Glutamatergic neuron (in vitro differentiated cells): Measurements from ENCODE around the gene ZNRD2. TPM values are rescaled to one million over a fixed set of nuclear protein-coding genes. Genes with fewer than 3 reads are reported as not detected.

ENCODE experiments used
- DNase-seq: peaks from one replicate; pipeline ENCODE4 v3.0.0; 2022
- H3K27ac Mint-ChIP-seq: one replicate; pipeline ENCODE4 v1.8.0; 2020; ENCODE audit warnings: mild to moderate bottlenecking, mixed read lengths, inconsistent platforms; ENCODE audit not compliant: unreplicated experiment
- H3K27me3 Mint-ChIP-seq: one replicate; pipeline ENCODE4 v1.8.0; 2020; ENCODE audit warnings: mild to moderate bottlenecking, moderate library complexity, mixed read lengths, inconsistent platforms; ENCODE audit not compliant: unreplicated experiment
- H3K36me3 Mint-ChIP-seq: one replicate; pipeline ENCODE4 v1.8.0; 2020; ENCODE audit warnings: mild to moderate bottlenecking, mixed read lengths, inconsistent platforms; ENCODE audit not compliant: unreplicated experiment
- H3K4me1 Mint-ChIP-seq: one replicate; pipeline ENCODE4 v1.8.0; 2020; ENCODE audit warnings: mild to moderate bottlenecking, low read depth, mixed read lengths, inconsistent platforms; ENCODE audit not compliant: unreplicated experiment
- H3K4me3 Mint-ChIP-seq: one replicate; pipeline ENCODE4 v1.8.0; 2020; ENCODE audit warnings: mild to moderate bottlenecking, mixed read lengths, inconsistent platforms; ENCODE audit not compliant: unreplicated experiment
- H3K9me3 Mint-ChIP-seq: one replicate; pipeline ENCODE4 v1.8.0; 2020; ENCODE audit warnings: mild to moderate bottlenecking, moderate library complexity, mixed read lengths, inconsistent platforms; ENCODE audit not compliant: unreplicated experiment
- total RNA-seq: library from RNA; stranded (reverse); fragmentation: NEBNext Ultra II Directional; extraction: Animal tissue kit (Norgen Biotek cat#: 25700); gene quantifications from one replicate; pipeline ENCODE4 v1.2.1, GENCODE V29; 2021; ENCODE audit not compliant: unreplicated experiment
- TF ChIP-seq, protein P1 (sequence below): fragments of 200-600 bp; sonication (generic); IDR thresholded peaks from one replicate; pipeline ENCODE4 v1.5.0; 2021; ENCODE audit not compliant: partially characterized antibody, unreplicated experiment

ZNRD2 gene
- total RNA-seq, 1 donor from 2014 or later, result 37.9 TPM

DNA sequence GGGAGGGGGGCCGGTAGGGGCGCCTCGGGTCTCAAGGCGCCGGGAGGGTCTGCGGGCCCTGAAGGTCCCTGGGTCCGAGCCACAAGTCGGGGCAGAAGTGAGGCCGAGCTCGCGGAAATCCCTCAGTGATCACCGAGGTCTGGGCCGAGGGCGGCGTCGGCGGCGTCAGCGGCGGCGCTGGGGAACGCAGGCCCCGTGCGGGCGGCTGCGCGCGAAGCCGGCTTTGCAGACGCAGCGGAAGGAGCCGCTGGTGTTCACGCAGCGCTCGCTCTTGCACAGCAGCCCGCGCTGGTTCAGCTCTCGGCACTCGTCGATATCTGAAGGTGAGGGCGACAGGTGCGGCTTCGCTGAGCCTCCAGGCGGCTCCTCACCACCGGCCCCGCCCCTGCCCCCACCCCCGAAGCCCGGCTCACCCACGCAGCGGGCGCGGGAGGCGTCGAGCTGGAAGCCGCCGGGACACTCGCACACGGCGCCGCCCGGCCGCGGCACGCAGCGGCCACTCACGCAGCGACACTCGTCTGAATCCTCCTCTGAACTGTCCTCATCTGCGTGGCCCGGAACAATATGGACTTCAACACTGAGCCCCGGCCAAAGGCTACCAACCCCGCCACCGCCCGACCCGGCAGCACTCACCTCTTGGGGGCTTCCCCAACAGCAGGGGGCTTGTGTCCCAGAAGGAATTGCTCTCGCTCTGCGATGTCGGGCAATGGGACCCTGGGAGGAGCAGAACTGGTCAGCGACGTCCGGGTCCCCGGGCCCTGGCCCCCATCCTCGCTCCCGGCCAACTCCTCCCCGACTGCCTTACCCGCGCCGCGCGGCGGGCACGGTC lies 31.1 kb upstream of the ZNRD2 start:
- peak overlapping the region; percentile 52 for H3K4me3 Mint-ChIP-seq
- TF ChIP-seq, protein P1, sequence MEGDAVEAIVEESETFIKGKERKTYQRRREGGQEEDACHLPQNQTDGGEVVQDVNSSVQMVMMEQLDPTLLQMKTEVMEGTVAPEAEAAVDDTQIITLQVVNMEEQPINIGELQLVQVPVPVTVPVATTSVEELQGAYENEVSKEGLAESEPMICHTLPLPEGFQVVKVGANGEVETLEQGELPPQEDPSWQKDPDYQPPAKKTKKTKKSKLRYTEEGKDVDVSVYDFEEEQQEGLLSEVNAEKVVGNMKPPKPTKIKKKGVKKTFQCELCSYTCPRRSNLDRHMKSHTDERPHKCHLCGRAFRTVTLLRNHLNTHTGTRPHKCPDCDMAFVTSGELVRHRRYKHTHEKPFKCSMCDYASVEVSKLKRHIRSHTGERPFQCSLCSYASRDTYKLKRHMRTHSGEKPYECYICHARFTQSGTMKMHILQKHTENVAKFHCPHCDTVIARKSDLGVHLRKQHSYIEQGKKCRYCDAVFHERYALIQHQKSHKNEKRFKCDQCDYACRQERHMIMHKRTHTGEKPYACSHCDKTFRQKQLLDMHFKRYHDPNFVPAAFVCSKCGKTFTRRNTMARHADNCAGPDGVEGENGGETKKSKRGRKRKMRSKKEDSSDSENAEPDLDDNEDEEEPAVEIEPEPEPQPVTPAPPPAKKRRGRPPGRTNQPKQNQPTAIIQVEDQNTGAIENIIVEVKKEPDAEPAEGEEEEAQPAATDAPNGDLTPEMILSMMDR, result no peak
- no peak overlapping the region for H3K27ac Mint-ChIP-seq
- DNase-seq, result peak; percentile 74
- peaks cover 5% of the 10 kb centered on the region for H3K9me3 Mint-ChIP-seq
- H3K36me3 Mint-ChIP-seq, result no peaks in the 10 kb centered on the region
- H3K4me1 Mint-ChIP-seq, result peaks cover 16% of the 10 kb centered on the region
- H3K27me3 Mint-ChIP-seq, result peaks cover 25% of the 10 kb centered on the region

DNA sequence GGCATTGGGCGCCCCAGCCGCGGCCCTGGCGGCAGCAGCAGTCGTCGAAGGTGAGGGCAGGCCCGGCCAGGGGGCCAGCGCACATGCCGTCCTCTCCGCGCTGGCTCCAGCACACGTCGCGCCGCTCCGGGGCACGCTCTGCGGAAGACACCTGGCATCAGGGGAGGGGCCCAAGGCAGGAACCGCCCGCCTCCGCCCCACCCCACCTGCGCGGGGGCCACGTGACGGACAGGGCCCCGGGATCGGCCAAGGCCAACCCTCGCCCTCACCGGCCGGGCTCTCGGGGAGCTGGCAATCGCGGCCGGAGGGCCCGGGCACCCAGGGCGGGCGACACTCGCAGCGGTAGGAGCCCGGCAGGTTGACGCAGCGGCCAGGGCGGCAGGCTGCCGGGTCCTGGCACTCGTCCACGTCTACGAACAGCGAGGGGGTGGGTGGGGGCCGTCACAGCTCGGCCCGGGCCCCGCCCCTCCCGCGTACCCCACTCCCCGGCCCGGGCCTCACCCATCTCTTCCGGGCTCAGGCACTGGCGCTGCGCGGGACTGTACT lies 30.5 kb upstream of the ZNRD2 start:
- H3K4me3 Mint-ChIP-seq, result no peak overlapping the region
- no peaks in the 10 kb centered on the region for H3K36me3 Mint-ChIP-seq
- peaks cover 29% of the 10 kb centered on the region for H3K27me3 Mint-ChIP-seq
- H3K4me1 Mint-ChIP-seq, result peaks cover 14% of the 10 kb centered on the region
- H3K27ac Mint-ChIP-seq, result no peak overlapping the region
- TF ChIP-seq, protein P1, result no peak
- no peak for DNase-seq
- peaks cover 7% of the 10 kb centered on the region for H3K9me3 Mint-ChIP-seq

DNA sequence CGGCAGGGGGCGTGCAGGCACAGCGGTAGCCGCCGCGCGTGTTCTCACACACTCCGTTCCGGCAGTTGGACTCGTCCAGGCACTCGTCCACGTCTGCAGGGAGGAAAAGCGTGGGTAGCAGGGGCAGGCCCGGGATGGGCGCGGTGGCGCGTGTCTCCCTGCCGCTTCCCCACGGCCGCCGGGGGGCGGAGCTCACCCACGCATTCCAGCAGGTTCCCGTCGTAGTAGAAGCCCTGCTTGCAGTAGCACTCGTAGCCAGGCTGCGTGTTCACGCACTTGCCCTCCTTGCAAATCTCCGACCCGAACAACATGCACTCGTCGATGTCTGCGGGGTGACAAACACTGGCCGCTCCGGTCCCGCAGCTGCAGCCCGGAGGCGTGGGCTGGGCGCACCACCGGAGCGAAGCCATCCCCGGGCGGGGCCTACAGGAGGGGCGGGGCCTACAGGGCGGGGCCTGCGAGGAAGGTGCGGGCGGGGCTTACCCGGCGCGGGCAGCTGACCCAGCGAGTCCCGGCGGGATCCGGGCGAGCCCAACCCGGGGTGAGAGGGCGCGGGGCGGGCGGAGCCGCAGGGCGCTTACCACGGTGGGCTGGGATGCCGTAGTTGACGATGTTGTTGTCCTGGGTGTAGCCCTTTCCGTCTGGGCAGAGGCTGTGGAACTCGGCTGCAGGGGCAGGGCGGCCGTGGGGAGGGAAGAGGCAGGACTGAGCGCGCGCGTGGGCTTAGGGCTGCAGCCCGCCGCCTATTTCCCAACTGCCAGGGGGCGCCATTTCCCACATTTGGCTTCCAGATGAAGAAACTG lies 29.8 kb upstream of the ZNRD2 start:
- Mint-ChIP-seq H3K27me3 (peaks cover 31% of the 10 kb centered on the region), H3K27ac (no peak overlapping the region), H3K36me3 (no peaks in the 10 kb centered on the region), H3K4me3 (peak overlapping the region; percentile 34), H3K9me3 (peaks cover 10% of the 10 kb centered on the region), H3K4me1 (peaks cover 14% of the 10 kb centered on the region)
- DNase-seq, result peak; percentile 92
- TF ChIP-seq, protein P1, result peak; percentile 89

DNA sequence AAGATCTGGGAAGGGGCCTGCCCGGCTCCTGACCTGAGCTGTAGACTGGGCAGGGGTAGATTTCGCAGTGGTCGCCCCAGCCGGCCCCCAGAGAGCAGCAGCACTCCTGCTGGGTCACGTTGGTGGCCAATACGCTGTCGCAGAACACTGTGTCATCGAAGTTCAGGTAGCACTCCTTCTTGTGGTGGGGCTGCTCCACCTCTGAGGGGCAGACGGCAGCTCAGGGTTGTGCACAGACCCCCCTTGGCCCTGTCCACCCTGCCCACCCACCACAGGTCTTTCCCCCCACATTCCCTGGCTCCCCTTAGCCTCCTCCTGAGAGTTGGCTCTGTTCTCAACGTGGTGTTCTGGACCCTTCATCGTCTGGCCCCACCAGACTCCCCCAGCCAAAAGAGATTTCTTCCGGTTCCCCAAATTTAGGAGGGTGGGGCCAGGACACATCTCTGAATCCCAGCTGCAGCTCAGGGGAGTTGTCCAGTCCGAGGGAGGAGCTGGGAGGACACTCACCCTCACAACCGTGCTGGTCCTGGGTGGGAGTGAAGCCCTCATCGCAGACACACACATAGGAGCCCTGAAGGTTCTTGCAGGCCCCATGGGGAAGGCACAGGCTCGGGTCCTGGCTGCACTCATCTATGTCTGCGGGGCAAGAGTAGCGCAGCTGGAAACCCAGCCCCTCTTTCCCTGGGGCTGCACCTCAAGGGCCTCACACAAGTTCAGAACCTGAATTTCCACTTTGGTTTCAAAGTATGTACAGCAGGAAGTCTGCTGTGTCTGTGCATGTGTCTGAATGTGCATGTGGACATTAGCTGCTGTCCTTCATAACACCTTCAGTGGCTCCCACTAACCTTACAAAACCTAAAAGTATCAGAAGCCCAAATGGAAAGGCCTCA lies 28.9 kb upstream of the ZNRD2 start:
- Mint-ChIP-seq H3K27ac (no peak overlapping the region), H3K9me3 (peaks cover 14% of the 10 kb centered on the region), H3K27me3 (peaks cover 35% of the 10 kb centered on the region), H3K4me3 (peak overlapping the region; percentile 64), H3K36me3 (no peaks in the 10 kb centered on the region), H3K4me1 (peaks cover 13% of the 10 kb centered on the region)
- no peak for DNase-seq
- TF ChIP-seq, protein P1, result no peak
